ENCODE data around the gene GJA5. TPM values are rescaled to one million over a fixed set of nuclear protein-coding genes. Genes with fewer than 3 reads are reported as not detected.

GJA5 gene
- total and polyA plus RNA-seq, 2 donors (not counting 1 experiment from before 2014, with no cell fraction given): not detected

GRCh38 chr1:147754661-147755060 is 5.7 kb downstream of the GJA5 start:
- no peaks in the 10 kb centered on the region for H3K79me2 ChIP-seq (ENCODE audit: control insufficient read depth, insufficient read depth, low read length)
- Mint-ChIP-seq H3K4me1 (no peaks in the 10 kb centered on the region), H3K27me3 (peaks cover 8% of the 10 kb centered on the region), H3K27ac (no peak overlapping the region), H3K4me3 (no peak overlapping the region), H3K9me3 (ENCODE audit: insufficient read depth) (no peaks in the 10 kb centered on the region)
- H2AFZ ChIP-seq (ENCODE audit: insufficient read depth, low read depth, low read length, poor library complexity, severe bottlenecking): no peak overlapping the region
- intact Hi-C loops (cut with micrococcal nuclease): no loop called here
- H3K4me2 ChIP-seq (replicated peaks; ENCODE audit: low read depth, low read length, poor library complexity, severe bottlenecking): no peak overlapping the region
- no peak overlapping the region for H3K27ac ChIP-seq (ENCODE audit: low read length in 2 of 2)
- ATAC-seq (ENCODE audit: low read depth) (no peak), DNase-seq (no peak)
- H4K20me1 ChIP-seq (ENCODE audit: control insufficient read depth, insufficient read depth, low read length, poor library complexity, severe bottlenecking): no peaks in the 10 kb centered on the region
- no peaks in the 10 kb centered on the region for H3K9me3 ChIP-seq (ENCODE audit: control extremely low read depth in 1 of 3, control insufficient read depth in 2 of 3, insufficient read depth in 1 of 3, low read length in 2 of 3)
- H3K4me3 ChIP-seq (ENCODE audit: control extremely low read depth in 1 of 5, extremely low read depth in 1 of 5, insufficient read depth in 1 of 5, low read depth in 2 of 5, low read length in 4 of 5): no peak overlapping the region
- H3K4me1 ChIP-seq (ENCODE audit: control insufficient read depth in 2 of 2, insufficient read depth in 2 of 2, low read length in 2 of 2): peaks cover 0 to under 1% of the 10 kb centered on the region in 2 donors
- CTCF ChIA-PET: no interaction called here
- no peak overlapping the region for H3K9ac ChIP-seq (ENCODE audit: low read length)
- POLR2A ChIA-PET: no interaction called here
- TF ChIP-seq EZH2 (IDR thresholded peaks at IDR 0.05; ENCODE audit: borderline replicate concordance, insufficient read depth, low read depth, low read length, poor library complexity, severe bottlenecking): no peak
- no peak for TF ChIP-seq CTCF (IDR thresholded peaks at IDR 0.05)
- no peaks in the 10 kb centered on the region for H3K27me3 ChIP-seq (replicated peaks in 1 of 4; ENCODE audit: control extremely low read depth in 1 of 4, control insufficient read depth in 3 of 4, insufficient read depth in 4 of 4, low read length in 3 of 4)
- no CpG with 5 or more reads among the region's 2 CpGs for WGBS (ENCODE audit: insufficient coverage)
- no peaks in the 10 kb centered on the region for H3K36me3 ChIP-seq (replicated peaks in 1 of 2; ENCODE audit: control extremely low read depth in 1 of 2, control insufficient read depth in 1 of 2, extremely low read depth in 1 of 2, insufficient read depth in 2 of 2, low read length in 1 of 2)

DNA sequence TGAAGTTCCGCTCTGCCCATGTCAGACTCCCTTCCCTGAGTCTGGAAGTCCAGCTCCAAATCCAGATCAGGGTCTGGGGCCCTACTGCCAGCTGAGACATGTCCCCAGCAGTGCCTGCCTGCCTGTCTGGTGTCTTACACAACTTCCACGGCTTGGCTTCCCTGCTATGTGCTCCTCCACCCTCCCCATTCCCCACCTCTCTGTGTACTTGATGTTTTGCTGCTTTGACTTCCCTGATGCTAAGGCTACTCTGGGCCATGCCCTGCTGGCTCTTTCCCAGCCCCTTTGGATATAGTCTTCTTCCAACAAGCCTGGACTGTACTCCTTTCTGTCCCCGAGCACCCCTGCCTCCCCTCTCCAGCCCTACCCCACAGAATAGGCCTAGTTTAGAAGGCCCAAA is 7.3 kb downstream of the GJA5 start:
- ATAC-seq (ENCODE audit: low read depth): no peak
- ChIA-PET POLR2A (no interaction called here), CTCF (no interaction called here)

More for the DNA sequence above, 7.3 kb downstream of the GJA5 start:
- Histone ChIP-seq H3K4me2 (replicated peaks; ENCODE audit: low read depth, low read length, poor library complexity, severe bottlenecking) (no peak overlapping the region), H3K9me3 (ENCODE audit: control extremely low read depth in 1 of 3, control insufficient read depth in 2 of 3, insufficient read depth in 1 of 3, low read length in 2 of 3) (no peaks in the 10 kb centered on the region), H3K36me3 (replicated peaks in 1 of 2; ENCODE audit: control extremely low read depth in 1 of 2, control insufficient read depth in 1 of 2, extremely low read depth in 1 of 2, insufficient read depth in 2 of 2, low read length in 1 of 2) (no peaks in the 10 kb centered on the region), H3K4me1 (ENCODE audit: control insufficient read depth in 2 of 2, insufficient read depth in 2 of 2, low read length in 2 of 2) (no peaks in the 10 kb centered on the region), H3K27me3 (replicated peaks in 1 of 4; ENCODE audit: control extremely low read depth in 1 of 4, control insufficient read depth in 3 of 4, insufficient read depth in 4 of 4, low read length in 3 of 4) (no peaks in the 10 kb centered on the region), H3K4me3 (ENCODE audit: control extremely low read depth in 1 of 5, extremely low read depth in 1 of 5, insufficient read depth in 1 of 5, low read depth in 2 of 5, low read length in 4 of 5) (no peak overlapping the region), H4K20me1 (ENCODE audit: control insufficient read depth, insufficient read depth, low read length, poor library complexity, severe bottlenecking) (no peaks in the 10 kb centered on the region), H3K9ac (ENCODE audit: low read length) (no peak overlapping the region), H2AFZ (ENCODE audit: insufficient read depth, low read depth, low read length, poor library complexity, severe bottlenecking) (no peak overlapping the region), H3K27ac (ENCODE audit: low read length in 2 of 2) (no peak overlapping the region), H3K79me2 (ENCODE audit: control insufficient read depth, insufficient read depth, low read length) (no peaks in the 10 kb centered on the region)
- 88% methylated on average over 2 of the region's 3 CpGs for WGBS (ENCODE audit: insufficient coverage)
- Mint-ChIP-seq H3K9me3 (ENCODE audit: insufficient read depth) (no peaks in the 10 kb centered on the region), H3K27ac (no peak overlapping the region), H3K4me1 (no peaks in the 10 kb centered on the region), H3K27me3 (peaks cover 8% of the 10 kb centered on the region), H3K4me3 (no peak overlapping the region)
- TF ChIP-seq EZH2 (IDR thresholded peaks at IDR 0.05; ENCODE audit: borderline replicate concordance, insufficient read depth, low read depth, low read length, poor library complexity, severe bottlenecking): no peak
- TF ChIP-seq CTCF (IDR thresholded peaks at IDR 0.05): no peak
- no peak for DNase-seq
- intact Hi-C loops (cut with micrococcal nuclease): no loop called here
